H9 (cell line): ENCODE data around the gene MAP1B. TPM values are rescaled to one million over a fixed set of nuclear protein-coding genes. Genes with fewer than 3 reads are reported as not detected.

Source experiments
- DNase-seq: peaks from one replicate; pipeline ENCODE4 v3.0.0-alpha.2; 2017
- H2AFZ ChIP-seq: one replicate; pipeline ENCODE4 v1.6.1; 2013; ENCODE audit warnings: mild to moderate bottlenecking, low read length, control low read depth, moderate library complexity
- H2AK5ac ChIP-seq: 2 replicates; pipeline ENCODE4 v1.6.1; 2013; ENCODE audit warnings: low read length, control low read depth, mixed read lengths; ENCODE audit not compliant: insufficient read length
- H2BK120ac ChIP-seq: one replicate; pipeline ENCODE4 v1.6.1; 2013; ENCODE audit warnings: low read depth, mild to moderate bottlenecking, low read length, control low read depth, inconsistent platforms; ENCODE audit not compliant: poor library complexity, severe bottlenecking
- H2BK12ac ChIP-seq: 2 replicates; pipeline ENCODE4 v1.6.1; 2013; ENCODE audit warnings: low read length, control low read depth, mixed read lengths, low read depth; ENCODE audit not compliant: insufficient read length
- H2BK15ac ChIP-seq: 2 replicates; pipeline ENCODE4 v1.6.1; 2013; ENCODE audit warnings: low read depth, low read length, control low read depth
- H2BK20ac ChIP-seq: one replicate; pipeline ENCODE4 v1.6.1; 2013; ENCODE audit warnings: low read depth, mild to moderate bottlenecking, low read length, control low read depth, inconsistent platforms; ENCODE audit not compliant: poor library complexity, severe bottlenecking
- H2BK5ac ChIP-seq: 2 replicates; pipeline ENCODE4 v1.6.1; 2013; ENCODE audit warnings: low read length, control low read depth, mixed read lengths; ENCODE audit not compliant: insufficient read length
- H3K14ac ChIP-seq: 2 replicates; pipeline ENCODE4 v1.6.1; 2013; ENCODE audit warnings: low read length, control low read depth; ENCODE audit not compliant: insufficient read depth
- H3K18ac ChIP-seq: 2 replicates; pipeline ENCODE4 v1.6.1; 2013; ENCODE audit warnings: low read depth, mild to moderate bottlenecking, mixed read lengths, low read length, control low read depth; ENCODE audit not compliant: insufficient read length
- H3K23ac ChIP-seq: 2 replicates; pipeline ENCODE4 v1.6.1; 2013; ENCODE audit warnings: low read length, control low read depth, mixed read lengths, low read depth; ENCODE audit not compliant: insufficient read length
- H3K23me2 ChIP-seq: 2 replicates; pipeline ENCODE4 v1.6.1; 2013; ENCODE audit warnings: low read depth, mild to moderate bottlenecking, mixed read lengths, low read length, control low read depth; ENCODE audit not compliant: insufficient read length, poor library complexity, severe bottlenecking
- H3K27ac ChIP-seq: 2 replicates; pipeline ENCODE4 v1.5.1; 2013; ENCODE audit warnings: low read length, control low read depth, mixed read lengths, low read depth; ENCODE audit not compliant: insufficient read length
- H3K27me3 ChIP-seq: 2 replicates; pipeline ENCODE4 v1.6.1; 2013; ENCODE audit warnings: low read length, control low read depth, inconsistent platforms; ENCODE audit not compliant: insufficient read depth
- H3K4ac ChIP-seq: 2 replicates; pipeline ENCODE4 v1.6.1; 2013; ENCODE audit warnings: low read depth, mild to moderate bottlenecking, control low read depth, inconsistent platforms, low read length, moderate library complexity
- H3K4me1 ChIP-seq: 2 replicates; pipeline ENCODE4 v1.6.1; 2013; ENCODE audit warnings: low read length, control low read depth, inconsistent platforms; ENCODE audit not compliant: insufficient read depth
- H3K4me2 ChIP-seq: 2 replicates; pipeline ENCODE4 v1.6.1; 2013; ENCODE audit warnings: low read length, control low read depth, mixed read lengths; ENCODE audit not compliant: insufficient read length, insufficient read depth
- H3K56ac ChIP-seq: 2 replicates; pipeline ENCODE4 v1.6.1; 2013; ENCODE audit warnings: low read depth, mild to moderate bottlenecking, mixed read lengths, low read length, control low read depth; ENCODE audit not compliant: insufficient read length
- H3K79me1 ChIP-seq: 2 replicates; pipeline ENCODE4 v1.6.1; 2013; ENCODE audit warnings: low read depth, mild to moderate bottlenecking, moderate library complexity, low read length, control low read depth, inconsistent platforms; ENCODE audit not compliant: insufficient read depth, poor library complexity, severe bottlenecking
- H3K79me2 ChIP-seq: 2 replicates; pipeline ENCODE4 v1.6.1; 2013; ENCODE audit warnings: low read length, control low read depth, inconsistent platforms; ENCODE audit not compliant: insufficient read depth
- H3K9ac ChIP-seq: 2 replicates; pipeline ENCODE4 v1.6.1; 2013; ENCODE audit warnings: low read length, control low read depth, mixed read lengths; ENCODE audit not compliant: insufficient read length; ENCODE audit errors: extremely low read depth
- H3K9me3 ChIP-seq: one replicate; pipeline ENCODE4 v1.6.1; 2013; ENCODE audit warnings: low read depth, low read length, inconsistent platforms; ENCODE audit not compliant: control insufficient read depth
- H3T11ph ChIP-seq: one replicate; pipeline ENCODE4 v1.6.1; 2013; ENCODE audit warnings: mild to moderate bottlenecking, low read length, control low read depth, inconsistent platforms
- H4K20me1 ChIP-seq: one replicate; pipeline ENCODE4 v1.6.1; 2013; ENCODE audit not compliant: control insufficient read depth, insufficient read length, insufficient read depth
- H4K5ac ChIP-seq: 2 replicates; pipeline ENCODE4 v1.6.1; 2013; ENCODE audit warnings: low read depth, mild to moderate bottlenecking, mixed read lengths, low read length, control low read depth; ENCODE audit not compliant: insufficient read length
- H4K8ac ChIP-seq: replicated peaks from 2 replicates; pipeline ENCODE4 v1.6.1; 2013; ENCODE audit warnings: low read length, control low read depth, mixed read lengths, low read depth; ENCODE audit not compliant: insufficient read length
- H4K91ac ChIP-seq: 2 replicates; pipeline ENCODE4 v1.6.1; 2013; ENCODE audit warnings: low read depth, mild to moderate bottlenecking, moderate library complexity, mixed read lengths, low read length, control low read depth; ENCODE audit not compliant: insufficient read length
- H3K27ac Mint-ChIP-seq, 3 experiments: 2 replicates in 2 of 3; 3 replicates in 1 of 3; pipeline ENCODE4 v1.8.0; 2020 to 2021; ENCODE audit warnings: mixed read lengths in 3 of 3, mild to moderate bottlenecking in 1 of 3, moderate library complexity in 1 of 3
- H3K27me3 Mint-ChIP-seq: 2 replicates; pipeline ENCODE4 v1.8.0; 2021; ENCODE audit warnings: low read depth, mild to moderate bottlenecking, moderate library complexity, mixed read lengths
- H3K36me3 Mint-ChIP-seq, 3 experiments: 2 replicates in 2 of 3; 3 replicates in 1 of 3; pipeline ENCODE4 v1.8.0; 2020 to 2021; ENCODE audit warnings: low read depth in 3 of 3, mixed read lengths in 3 of 3; ENCODE audit not compliant: insufficient read depth in 1 of 3
- H3K4me1 Mint-ChIP-seq, 2 experiments: 2 replicates each; pipeline ENCODE4 v1.8.0; 2020; ENCODE audit warnings: mixed read lengths in 2 of 2
- H3K4me3 Mint-ChIP-seq, 2 experiments: 2 replicates in 1 of 2; 3 replicates in 1 of 2; pipeline ENCODE4 v1.8.0; 2020 to 2021; ENCODE audit warnings: mild to moderate bottlenecking in 2 of 2, mixed read lengths in 2 of 2, moderate library complexity in 1 of 2
- H3K9me3 Mint-ChIP-seq, 2 experiments: 2 replicates in 1 of 2; 3 replicates in 1 of 2; pipeline ENCODE4 v1.8.0; 2020; ENCODE audit warnings: mild to moderate bottlenecking in 2 of 2, mixed read lengths in 2 of 2, moderate library complexity in 1 of 2
- WGBS: extraction: QIAGEN DNeasy Blood & Tissue Kit; methylation state at CpG from one replicate; pipeline ENCODE4 v1.1.7; 2013; ENCODE audit warnings: missing lambda C conversion rate, low lambda C conversion rate, mixed read lengths; ENCODE audit not compliant: insufficient read length; ENCODE audit errors: extremely low coverage; 5-methylcytosine and 5-hydroxymethylcytosine counted together
- total RNA-seq: library from RNA; stranded (reverse); gene quantifications from 2 replicates; pipeline ENCODE4 v1.2.1, GENCODE V29; 2021
- TF ChIP-seq, protein P1 (sequence below): fragments of 200-600 bp; sonication (generic); conservative IDR thresholded peaks from 3 replicates; pipeline ENCODE4 v1.8.0; 2021; ENCODE audit warnings: antibody characterized with exemption, mild to moderate bottlenecking

The MAP1B gene
- total RNA-seq, 1 experiment from 2014 or later: 67.5 TPM

GRCh38 chr5:72146056-72146455 lies 38.8 kb downstream of the MAP1B start:
- no peak overlapping the region for H2AK5ac ChIP-seq
- no peak overlapping the region for H3T11ph ChIP-seq
- no peaks in the 10 kb centered on the region for H3K27me3 ChIP-seq
- no peak overlapping the region for H3K23ac ChIP-seq
- H3K56ac ChIP-seq: no peak overlapping the region
- H3K27ac ChIP-seq: no peak overlapping the region
- H3K36me3 Mint-ChIP-seq: peaks cover 0 to 23% (median 7%) of the 10 kb centered on the region in 3 experiments; a peak in 5 of 7 replicates
- H2BK120ac ChIP-seq: no peak overlapping the region
- H4K8ac ChIP-seq: no peak overlapping the region
- no peak overlapping the region for H3K18ac ChIP-seq
- peak overlapping the region in 1 of 3 experiments; percentile 5; a peak in 1 of 7 replicates for H3K27ac Mint-ChIP-seq
- no peaks in the 10 kb centered on the region for H3K9me3 Mint-ChIP-seq
- H3K4me3 Mint-ChIP-seq: no peak overlapping the region
- no peaks in the 10 kb centered on the region for H4K20me1 ChIP-seq
- H4K5ac ChIP-seq: no peak overlapping the region
- no peak overlapping the region for H4K91ac ChIP-seq
- H2AFZ ChIP-seq: no peak overlapping the region
- no peaks in the 10 kb centered on the region for H3K79me1 ChIP-seq
- H2BK15ac ChIP-seq: no peak overlapping the region
- no CpG with 5 or more reads among the region's 3 CpGs for WGBS
- DNase-seq: no peak
- no peak overlapping the region for H2BK5ac ChIP-seq
- TF ChIP-seq, protein P1, sequence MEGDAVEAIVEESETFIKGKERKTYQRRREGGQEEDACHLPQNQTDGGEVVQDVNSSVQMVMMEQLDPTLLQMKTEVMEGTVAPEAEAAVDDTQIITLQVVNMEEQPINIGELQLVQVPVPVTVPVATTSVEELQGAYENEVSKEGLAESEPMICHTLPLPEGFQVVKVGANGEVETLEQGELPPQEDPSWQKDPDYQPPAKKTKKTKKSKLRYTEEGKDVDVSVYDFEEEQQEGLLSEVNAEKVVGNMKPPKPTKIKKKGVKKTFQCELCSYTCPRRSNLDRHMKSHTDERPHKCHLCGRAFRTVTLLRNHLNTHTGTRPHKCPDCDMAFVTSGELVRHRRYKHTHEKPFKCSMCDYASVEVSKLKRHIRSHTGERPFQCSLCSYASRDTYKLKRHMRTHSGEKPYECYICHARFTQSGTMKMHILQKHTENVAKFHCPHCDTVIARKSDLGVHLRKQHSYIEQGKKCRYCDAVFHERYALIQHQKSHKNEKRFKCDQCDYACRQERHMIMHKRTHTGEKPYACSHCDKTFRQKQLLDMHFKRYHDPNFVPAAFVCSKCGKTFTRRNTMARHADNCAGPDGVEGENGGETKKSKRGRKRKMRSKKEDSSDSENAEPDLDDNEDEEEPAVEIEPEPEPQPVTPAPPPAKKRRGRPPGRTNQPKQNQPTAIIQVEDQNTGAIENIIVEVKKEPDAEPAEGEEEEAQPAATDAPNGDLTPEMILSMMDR: no peak
- H3K23me2 ChIP-seq: no peaks in the 10 kb centered on the region
- H3K4me1 Mint-ChIP-seq: peaks cover 35 to 56% of the 10 kb centered on the region in 2 experiments
- no peak overlapping the region for H2BK12ac ChIP-seq
- no peak overlapping the region for H3K9ac ChIP-seq
- peaks cover 1% of the 10 kb centered on the region; the same call in 1 of the 2 replicates for H3K4me1 ChIP-seq
- no peaks in the 10 kb centered on the region for H3K9me3 ChIP-seq
- H3K14ac ChIP-seq: no peak overlapping the region
- H3K27me3 Mint-ChIP-seq: no peaks in the 10 kb centered on the region
- no peaks in the 10 kb centered on the region for H3K79me2 ChIP-seq
- H3K4ac ChIP-seq: no peak overlapping the region
- no peak overlapping the region for H2BK20ac ChIP-seq
- H3K4me2 ChIP-seq: no peak overlapping the region
